ENCODE data around the gene CHST8.
A peak's percentile ranks its signal among the peaks of the same experiment; 100 is the strongest.

Gene CHST8

GRCh38 chr19:33749016-33749415, 127.3 kb downstream of the CHST8 start:
- no peak for DNase-seq

GRCh38 chr19:33749619-33750175, 127.9 kb downstream of the CHST8 start:
- DNase-seq = no peak

- no peak for DNase-seq
Measured at GRCh38 chr19:33750587-33751435, 129.1 kb downstream of the CHST8 start.

GRCh38 chr19:33751436-33751770, 129.7 kb downstream of the CHST8 start:
- DNase-seq = no peak

- DNase-seq = no peak
Measured at GRCh38 chr19:33752018-33752800, 130.5 kb downstream of the CHST8 start.

GRCh38 chr19:33752945-33753344, 131.2 kb downstream of the CHST8 start:
- no peak for DNase-seq

- DNase-seq = no peak
Measured at GRCh38 chr19:33754361-33754760, 132.6 kb downstream of the CHST8 start.

- no peak for DNase-seq
Measured at GRCh38 chr19:33755099-33756035, 133.6 kb downstream of the CHST8 start.

GRCh38 chr19:33756177-33756576, 134.4 kb downstream of the CHST8 start:
- DNase-seq = no peak

DNA sequence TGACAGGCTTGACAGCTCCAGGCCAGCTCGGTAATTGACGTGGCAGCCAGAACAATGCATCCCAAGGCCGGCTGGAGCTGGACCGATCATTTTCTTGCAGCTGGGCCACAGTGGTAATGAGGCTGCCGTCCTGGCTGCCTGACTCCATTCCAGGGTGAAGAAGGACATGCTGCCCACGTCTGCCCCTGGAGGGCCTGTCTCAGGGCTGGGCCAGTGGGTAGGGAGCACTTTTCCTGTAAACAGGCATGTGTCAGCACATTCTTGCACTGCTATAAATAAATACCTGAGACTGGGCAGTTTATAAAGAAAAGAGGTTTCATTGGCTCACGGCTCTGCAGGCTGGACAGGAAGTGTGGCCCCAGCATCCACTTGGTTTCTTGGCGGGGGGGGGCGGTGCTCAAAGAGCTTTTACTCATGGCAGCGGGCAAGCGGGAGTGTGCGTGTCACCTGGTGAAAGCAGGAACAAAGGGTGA, 136.8 kb downstream of the CHST8 start:
- DNase-seq = no peak

- DNase-seq = no peak
Measured at GRCh38 chr19:33759356-33759755, 137.6 kb downstream of the CHST8 start.

DNA sequence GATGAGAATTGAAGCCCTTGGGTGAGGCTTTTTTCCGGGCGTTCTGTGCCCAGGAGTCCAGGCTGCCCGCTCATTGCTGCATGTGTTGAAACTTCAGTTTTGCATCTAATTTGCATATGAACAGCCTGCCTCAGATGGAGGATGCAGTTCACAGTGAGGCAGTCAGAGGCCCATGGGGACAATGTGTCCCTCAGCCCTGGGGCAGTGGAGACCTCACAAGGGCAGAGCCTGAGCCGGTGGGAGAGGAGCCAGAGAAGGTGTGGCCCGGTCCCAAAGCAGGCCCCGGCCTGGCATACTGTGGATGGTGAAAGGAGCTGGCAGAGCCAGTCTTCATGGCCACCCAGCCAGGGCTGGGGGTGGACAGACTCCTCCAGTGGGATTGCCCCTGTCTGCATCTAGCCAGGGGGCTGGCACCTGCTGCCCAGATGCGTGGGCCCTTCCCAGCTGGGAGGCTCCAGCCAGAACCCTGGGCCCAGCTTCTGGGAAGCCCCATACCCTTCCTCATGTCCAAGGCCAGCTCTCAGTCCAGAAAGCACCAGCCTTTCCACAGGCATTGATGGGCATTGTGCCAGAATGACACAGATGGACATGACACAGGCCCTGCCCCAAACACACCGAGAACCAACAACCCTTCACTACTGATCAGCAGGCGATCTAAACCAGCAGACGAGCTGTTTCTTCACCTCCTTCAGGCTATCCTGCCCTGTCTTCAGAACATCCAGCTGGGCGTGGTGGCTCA, 142.0 kb downstream of the CHST8 start:
- DNase-seq = no peak

DNA sequence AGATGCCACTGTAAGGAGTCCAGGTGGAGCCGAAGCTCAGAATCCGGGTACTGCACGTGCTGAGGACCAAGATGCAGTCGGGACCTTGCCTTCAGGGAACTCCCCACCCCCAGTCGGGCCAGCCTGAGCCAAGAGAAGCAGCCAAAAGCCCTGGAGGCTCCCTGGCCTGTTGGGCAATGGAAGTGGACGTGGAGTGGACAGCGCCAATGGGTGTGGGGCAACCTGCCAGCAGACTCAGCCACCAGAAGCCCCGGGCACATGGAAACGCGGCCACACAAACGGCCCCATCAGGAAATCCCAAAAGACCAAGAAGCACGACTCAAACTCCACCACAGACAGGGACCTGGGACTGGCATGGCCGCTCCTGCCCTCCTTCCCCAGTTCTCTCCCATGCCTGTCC, 144.9 kb downstream of the CHST8 start:
- DNase-seq = no peak

- DNase-seq = peak in 1 of 2 donors; percentile 7
Measured at GRCh38 chr19:33767898-33768413, 146.2 kb downstream of the CHST8 start.

GRCh38 chr19:33769208-33769607, 147.5 kb downstream of the CHST8 start:
- no peak for DNase-seq

GRCh38 chr19:33770107-33770506, 148.4 kb downstream of the CHST8 start:
- DNase-seq = no peak

GRCh38 chr19:33771384-33772101, 149.8 kb downstream of the CHST8 start:
- peak; percentile 77 to 80 for DNase-seq

- no peak for DNase-seq
Measured at GRCh38 chr19:33772102-33772857, 150.5 kb downstream of the CHST8 start.

GRCh38 chr19:33772858-33773180, 151.1 kb downstream of the CHST8 start:
- DNase-seq = no peak

Measured in stimulated activated CD4-positive, alpha-beta T cell treated with anti-CD3 and anti-CD28 coated beads, Interleukin-2, amount 100 ng/mL, for 48 hours (primary cell).